Neural progenitor cell (in vitro differentiated cells): Measurements from ENCODE around the gene TSACC. TPM values are rescaled to one million over a fixed set of nuclear protein-coding genes. Genes with fewer than 3 reads are reported as not detected.

Experiments
- DNase-seq: peaks from one replicate; pipeline ENCODE4 v3.0.0-alpha.2; 2016; ENCODE audit warnings: low spot score
- H2AFZ ChIP-seq: fragments of 200-600 bp; sonication (generic); replicated peaks from 2 replicates; pipeline ENCODE4 v1.6.1; 2016; ENCODE audit warnings: antibody characterized with exemption
- H3F3A ChIP-seq: fragments of 200-600 bp; sonication (generic); 2 replicates; pipeline ENCODE4 v1.6.1; 2016; ENCODE audit warnings: antibody characterized with exemption, low read depth
- H3K27ac ChIP-seq: fragments of 200-600 bp; sonication (generic); 2 replicates; pipeline ENCODE4 v1.5.1; 2016; ENCODE audit warnings: mild to moderate bottlenecking
- H3K27me3 ChIP-seq: fragments of 200-600 bp; sonication (generic); 2 replicates; pipeline ENCODE4 v1.6.1; 2016; ENCODE audit warnings: mild to moderate bottlenecking, moderate library complexity
- H3K36me3 ChIP-seq: fragments of 200-600 bp; sonication (generic); 2 replicates; pipeline ENCODE4 v1.5.1; 2016
- H3K4me1 ChIP-seq: fragments of 200-600 bp; sonication (generic); 2 replicates; pipeline ENCODE4 v1.6.1; 2016; ENCODE audit warnings: mixed run types
- H3K4me2 ChIP-seq: fragments of 200-600 bp; sonication (generic); 2 replicates; pipeline ENCODE4 v1.6.1; 2016
- H3K4me3 ChIP-seq: fragments of 200-600 bp; sonication (generic); 2 replicates; pipeline ENCODE4 v1.5.1; 2016
- H3K79me2 ChIP-seq: fragments of 200-600 bp; sonication (generic); 2 replicates; pipeline ENCODE4 v1.6.1; 2016; ENCODE audit warnings: low read depth
- H3K9ac ChIP-seq: fragments of 200-600 bp; sonication (generic); 2 replicates; pipeline ENCODE4 v1.6.1; 2016
- H3K9me3 ChIP-seq: fragments of 200-600 bp; sonication (generic); 2 replicates; pipeline ENCODE4 v1.5.1; 2016; ENCODE audit warnings: low read depth
- H4K20me1 ChIP-seq: fragments of 200-600 bp; sonication (generic); 2 replicates; pipeline ENCODE4 v1.6.1; 2016; ENCODE audit warnings: low read depth
- H3K27ac Mint-ChIP-seq: 3 replicates; pipeline ENCODE4 v1.8.0; 2021; ENCODE audit warnings: mixed read lengths
- H3K27me3 Mint-ChIP-seq: 2 replicates; pipeline ENCODE4 v1.8.0; 2022; ENCODE audit warnings: low read depth, mild to moderate bottlenecking, inconsistent platforms, moderate library complexity, mixed read lengths; ENCODE audit not compliant: insufficient read depth
- H3K36me3 Mint-ChIP-seq: 3 replicates; pipeline ENCODE4 v1.8.0; 2021; ENCODE audit warnings: mixed read lengths
- H3K4me1 Mint-ChIP-seq: 3 replicates; pipeline ENCODE4 v1.8.0; 2021; ENCODE audit warnings: mixed read lengths
- H3K4me3 Mint-ChIP-seq: 3 replicates; pipeline ENCODE4 v1.8.0; 2021; ENCODE audit warnings: mild to moderate bottlenecking, moderate library complexity, mixed read lengths
- H3K9me3 Mint-ChIP-seq: 3 replicates; pipeline ENCODE4 v1.8.0; 2020; ENCODE audit warnings: mixed read lengths
- EZH2 ChIP-seq: fragments of 200-600 bp; sonication (generic); IDR thresholded peaks from 2 replicates; pipeline ENCODE4 v1.6.1; 2017; ENCODE audit warnings: antibody characterized with exemption, mild to moderate bottlenecking, moderate library complexity
- EZH2phosphoT487 ChIP-seq: fragments of 200-600 bp; sonication (generic); IDR thresholded peaks from 2 replicates; pipeline ENCODE4 v1.6.1; 2017; ENCODE audit warnings: antibody characterized with exemption
- total RNA-seq: library from RNA; depleted of rRNA; stranded (reverse); fragments of >200 nt; gene quantifications from 2 replicates; pipeline ENCODE4 v1.2.3, GENCODE V29; 2015; ENCODE audit warnings: low replicate concordance
- TF ChIP-seq, protein P1 (sequence below): fragments of 200-600 bp; sonication (generic); IDR thresholded peaks from 2 replicates; pipeline ENCODE4 v1.5.1; 2017; ENCODE audit warnings: antibody characterized with exemption, mild to moderate bottlenecking

The TSACC gene
- total RNA-seq: 0.87 TPM in 1 of 2 replicates, not detected in the other

- Mint-ChIP-seq H3K4me3 (peak within 1 kb of the TSS; percentile 96), H3K9me3 (no peaks in the 10 kb centered on the region), H3K27me3 (no peaks in the 10 kb centered on the region), H3K27ac (peak within 1 kb of the TSS; percentile 61), H3K4me1 (peaks cover 22% of the 10 kb centered on the region), H3K36me3 (peaks cover 13% of the 10 kb centered on the region)
- H3K79me2 ChIP-seq: peaks cover 45% of the 10 kb centered on the region
- peak within 1 kb of the TSS; percentile 98 for H2AFZ ChIP-seq
- peak; percentile 99 for DNase-seq
- peak within 1 kb of the TSS; percentile 52 for H3K27ac ChIP-seq
- no peak for TF ChIP-seq EZH2phosphoT487
- no peak for TF ChIP-seq EZH2
- TF ChIP-seq, protein P1, sequence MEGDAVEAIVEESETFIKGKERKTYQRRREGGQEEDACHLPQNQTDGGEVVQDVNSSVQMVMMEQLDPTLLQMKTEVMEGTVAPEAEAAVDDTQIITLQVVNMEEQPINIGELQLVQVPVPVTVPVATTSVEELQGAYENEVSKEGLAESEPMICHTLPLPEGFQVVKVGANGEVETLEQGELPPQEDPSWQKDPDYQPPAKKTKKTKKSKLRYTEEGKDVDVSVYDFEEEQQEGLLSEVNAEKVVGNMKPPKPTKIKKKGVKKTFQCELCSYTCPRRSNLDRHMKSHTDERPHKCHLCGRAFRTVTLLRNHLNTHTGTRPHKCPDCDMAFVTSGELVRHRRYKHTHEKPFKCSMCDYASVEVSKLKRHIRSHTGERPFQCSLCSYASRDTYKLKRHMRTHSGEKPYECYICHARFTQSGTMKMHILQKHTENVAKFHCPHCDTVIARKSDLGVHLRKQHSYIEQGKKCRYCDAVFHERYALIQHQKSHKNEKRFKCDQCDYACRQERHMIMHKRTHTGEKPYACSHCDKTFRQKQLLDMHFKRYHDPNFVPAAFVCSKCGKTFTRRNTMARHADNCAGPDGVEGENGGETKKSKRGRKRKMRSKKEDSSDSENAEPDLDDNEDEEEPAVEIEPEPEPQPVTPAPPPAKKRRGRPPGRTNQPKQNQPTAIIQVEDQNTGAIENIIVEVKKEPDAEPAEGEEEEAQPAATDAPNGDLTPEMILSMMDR: no peak
- H3K9ac ChIP-seq: peak within 1 kb of the TSS; percentile 66
- no peaks in the 10 kb centered on the region for H3K9me3 ChIP-seq
- peak within 1 kb of the TSS; percentile 99 for H3K4me3 ChIP-seq
- H3K4me1 ChIP-seq: peaks cover 14% of the 10 kb centered on the region
- peaks cover 37% of the 10 kb centered on the region for H4K20me1 ChIP-seq
- H3K36me3 ChIP-seq: peaks cover 8% of the 10 kb centered on the region
- H3K27me3 ChIP-seq: no peaks in the 10 kb centered on the region
- peak within 1 kb of the TSS; percentile 92 for H3K4me2 ChIP-seq
- peaks cover 14% of the 10 kb centered on the region for H3F3A ChIP-seq
These were observed at the start of gene TSACC, which contains the start of gene CCT3 for GRCh38 chr1:156338180-156338976. Gene TSACC (plus strand): TSS chr1:156338526. CDS start chr1:156339758, 1,232 bp downstream. Gene CCT3 (minus strand): TSS chr1:156338292. CDS start chr1:156338184, 108 bp downstream.

GRCh38 chr1:156289857-156290256 lies 48.5 kb upstream of the TSACC start:
- Histone ChIP-seq H4K20me1 (no peaks in the 10 kb centered on the region), H3F3A (peaks cover 11% of the 10 kb centered on the region), H3K4me2 (no peak overlapping the region), H3K79me2 (no peaks in the 10 kb centered on the region), H3K27me3 (no peaks in the 10 kb centered on the region), H2AFZ (no peak overlapping the region), H3K4me1 (peaks cover 2% of the 10 kb centered on the region), H3K4me3 (no peak overlapping the region), H3K27ac (no peak overlapping the region), H3K9ac (no peak overlapping the region), H3K36me3 (no peaks in the 10 kb centered on the region), H3K9me3 (no peaks in the 10 kb centered on the region)
- H3K9me3 Mint-ChIP-seq: no peaks in the 10 kb centered on the region
- TF ChIP-seq EZH2phosphoT487 (no peak), EZH2 (no peak)
- TF ChIP-seq, protein P1: no peak
- DNase-seq: no peak
- no peaks in the 10 kb centered on the region for H3K27me3 Mint-ChIP-seq
- H3K4me1 Mint-ChIP-seq: peaks cover 7% of the 10 kb centered on the region
- peaks cover 1% of the 10 kb centered on the region for H3K36me3 Mint-ChIP-seq
- H3K27ac Mint-ChIP-seq: no peak overlapping the region
- no peak overlapping the region for H3K4me3 Mint-ChIP-seq

GRCh38 chr1:156291226-156292061 lies 46.9 kb upstream of the TSACC start:
- no peaks in the 10 kb centered on the region for H3K27me3 ChIP-seq
- Mint-ChIP-seq H3K27ac (peak overlapping the region; percentile 95), H3K36me3 (peaks cover 1% of the 10 kb centered on the region), H3K4me3 (peak overlapping the region; percentile 90), H3K27me3 (no peaks in the 10 kb centered on the region), H3K4me1 (peaks cover 8% of the 10 kb centered on the region), H3K9me3 (no peaks in the 10 kb centered on the region)
- H3K9me3 ChIP-seq: no peaks in the 10 kb centered on the region
- peak; percentile 92 for DNase-seq
- H3K36me3 ChIP-seq: no peaks in the 10 kb centered on the region
- no peak overlapping the region for H3K27ac ChIP-seq
- peak overlapping the region; percentile 77 for H2AFZ ChIP-seq
- H3K9ac ChIP-seq: no peak overlapping the region
- peaks cover 11% of the 10 kb centered on the region for H3F3A ChIP-seq
- peak overlapping the region; percentile 76 for H3K4me2 ChIP-seq
- no peaks in the 10 kb centered on the region for H3K79me2 ChIP-seq
- H4K20me1 ChIP-seq: no peaks in the 10 kb centered on the region
- TF ChIP-seq EZH2phosphoT487: no peak
- TF ChIP-seq, protein P1: no peak
- no peak for TF ChIP-seq EZH2
- H3K4me3 ChIP-seq: peak overlapping the region; percentile 47
- peaks cover 4% of the 10 kb centered on the region for H3K4me1 ChIP-seq
